ENCODE data around the gene NEK9.

DNA sequence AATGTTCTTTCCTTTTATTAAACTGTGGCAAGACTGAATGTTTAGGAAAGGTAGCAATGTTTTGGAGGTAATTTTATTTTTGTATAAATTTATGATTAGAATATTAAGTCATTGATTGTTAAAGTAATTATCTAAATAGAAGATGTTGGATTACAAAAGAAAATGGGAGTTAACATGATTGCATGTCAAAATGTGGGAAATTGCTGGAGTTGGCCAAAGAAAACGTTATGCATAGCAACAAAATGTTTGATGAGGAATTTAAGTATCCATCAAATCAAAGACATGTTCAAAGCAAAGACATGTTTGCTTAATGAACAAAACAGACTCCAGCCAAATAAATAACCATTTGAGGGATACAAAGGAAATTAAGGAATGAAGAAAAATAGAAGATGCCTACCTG, 72.4 kb downstream of the NEK9 start:
- TF ChIP-seq, protein P1, sequence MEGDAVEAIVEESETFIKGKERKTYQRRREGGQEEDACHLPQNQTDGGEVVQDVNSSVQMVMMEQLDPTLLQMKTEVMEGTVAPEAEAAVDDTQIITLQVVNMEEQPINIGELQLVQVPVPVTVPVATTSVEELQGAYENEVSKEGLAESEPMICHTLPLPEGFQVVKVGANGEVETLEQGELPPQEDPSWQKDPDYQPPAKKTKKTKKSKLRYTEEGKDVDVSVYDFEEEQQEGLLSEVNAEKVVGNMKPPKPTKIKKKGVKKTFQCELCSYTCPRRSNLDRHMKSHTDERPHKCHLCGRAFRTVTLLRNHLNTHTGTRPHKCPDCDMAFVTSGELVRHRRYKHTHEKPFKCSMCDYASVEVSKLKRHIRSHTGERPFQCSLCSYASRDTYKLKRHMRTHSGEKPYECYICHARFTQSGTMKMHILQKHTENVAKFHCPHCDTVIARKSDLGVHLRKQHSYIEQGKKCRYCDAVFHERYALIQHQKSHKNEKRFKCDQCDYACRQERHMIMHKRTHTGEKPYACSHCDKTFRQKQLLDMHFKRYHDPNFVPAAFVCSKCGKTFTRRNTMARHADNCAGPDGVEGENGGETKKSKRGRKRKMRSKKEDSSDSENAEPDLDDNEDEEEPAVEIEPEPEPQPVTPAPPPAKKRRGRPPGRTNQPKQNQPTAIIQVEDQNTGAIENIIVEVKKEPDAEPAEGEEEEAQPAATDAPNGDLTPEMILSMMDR (IDR thresholded peaks at IDR 0.05): no peak
- TF ChIP-seq POLR2AphosphoS5 (IDR thresholded peaks at IDR 0.05; ENCODE audit: low read depth, low read length): no peak
- TF ChIP-seq, protein P2, sequence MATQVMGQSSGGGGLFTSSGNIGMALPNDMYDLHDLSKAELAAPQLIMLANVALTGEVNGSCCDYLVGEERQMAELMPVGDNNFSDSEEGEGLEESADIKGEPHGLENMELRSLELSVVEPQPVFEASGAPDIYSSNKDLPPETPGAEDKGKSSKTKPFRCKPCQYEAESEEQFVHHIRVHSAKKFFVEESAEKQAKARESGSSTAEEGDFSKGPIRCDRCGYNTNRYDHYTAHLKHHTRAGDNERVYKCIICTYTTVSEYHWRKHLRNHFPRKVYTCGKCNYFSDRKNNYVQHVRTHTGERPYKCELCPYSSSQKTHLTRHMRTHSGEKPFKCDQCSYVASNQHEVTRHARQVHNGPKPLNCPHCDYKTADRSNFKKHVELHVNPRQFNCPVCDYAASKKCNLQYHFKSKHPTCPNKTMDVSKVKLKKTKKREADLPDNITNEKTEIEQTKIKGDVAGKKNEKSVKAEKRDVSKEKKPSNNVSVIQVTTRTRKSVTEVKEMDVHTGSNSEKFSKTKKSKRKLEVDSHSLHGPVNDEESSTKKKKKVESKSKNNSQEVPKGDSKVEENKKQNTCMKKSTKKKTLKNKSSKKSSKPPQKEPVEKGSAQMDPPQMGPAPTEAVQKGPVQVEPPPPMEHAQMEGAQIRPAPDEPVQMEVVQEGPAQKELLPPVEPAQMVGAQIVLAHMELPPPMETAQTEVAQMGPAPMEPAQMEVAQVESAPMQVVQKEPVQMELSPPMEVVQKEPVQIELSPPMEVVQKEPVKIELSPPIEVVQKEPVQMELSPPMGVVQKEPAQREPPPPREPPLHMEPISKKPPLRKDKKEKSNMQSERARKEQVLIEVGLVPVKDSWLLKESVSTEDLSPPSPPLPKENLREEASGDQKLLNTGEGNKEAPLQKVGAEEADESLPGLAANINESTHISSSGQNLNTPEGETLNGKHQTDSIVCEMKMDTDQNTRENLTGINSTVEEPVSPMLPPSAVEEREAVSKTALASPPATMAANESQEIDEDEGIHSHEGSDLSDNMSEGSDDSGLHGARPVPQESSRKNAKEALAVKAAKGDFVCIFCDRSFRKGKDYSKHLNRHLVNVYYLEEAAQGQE (IDR thresholded peaks at IDR 0.05; ENCODE audit: insufficient read depth in 1 of 2, low read depth in 2 of 2, low read length in 1 of 2): no peak
- TF ChIP-seq TCF7L2 (IDR thresholded peaks at IDR 0.05; ENCODE audit: low read depth, low read length): no peak
